Panc1 (cell line): ENCODE results near the gene ZNF212.

Experiments used
- POLR2AphosphoS5 ChIP-seq: IDR thresholded peaks from 2 replicates; pipeline ENCODE4 v1.6.1; 2012; ENCODE audit warnings: mild to moderate bottlenecking, low read depth, low read length, moderate library complexity
- TCF7L2 ChIP-seq: IDR thresholded peaks from 2 replicates; pipeline ENCODE4 v1.6.1; 2011; ENCODE audit warnings: mild to moderate bottlenecking, low read depth, low read length, inconsistent platforms
- TF ChIP-seq, protein P1 (sequence below): fragments of 450-650 bp; IDR thresholded peaks from 2 replicates; pipeline ENCODE4 v1.5.1; 2017; ENCODE audit warnings: mild to moderate bottlenecking

- TF ChIP-seq, protein P1, sequence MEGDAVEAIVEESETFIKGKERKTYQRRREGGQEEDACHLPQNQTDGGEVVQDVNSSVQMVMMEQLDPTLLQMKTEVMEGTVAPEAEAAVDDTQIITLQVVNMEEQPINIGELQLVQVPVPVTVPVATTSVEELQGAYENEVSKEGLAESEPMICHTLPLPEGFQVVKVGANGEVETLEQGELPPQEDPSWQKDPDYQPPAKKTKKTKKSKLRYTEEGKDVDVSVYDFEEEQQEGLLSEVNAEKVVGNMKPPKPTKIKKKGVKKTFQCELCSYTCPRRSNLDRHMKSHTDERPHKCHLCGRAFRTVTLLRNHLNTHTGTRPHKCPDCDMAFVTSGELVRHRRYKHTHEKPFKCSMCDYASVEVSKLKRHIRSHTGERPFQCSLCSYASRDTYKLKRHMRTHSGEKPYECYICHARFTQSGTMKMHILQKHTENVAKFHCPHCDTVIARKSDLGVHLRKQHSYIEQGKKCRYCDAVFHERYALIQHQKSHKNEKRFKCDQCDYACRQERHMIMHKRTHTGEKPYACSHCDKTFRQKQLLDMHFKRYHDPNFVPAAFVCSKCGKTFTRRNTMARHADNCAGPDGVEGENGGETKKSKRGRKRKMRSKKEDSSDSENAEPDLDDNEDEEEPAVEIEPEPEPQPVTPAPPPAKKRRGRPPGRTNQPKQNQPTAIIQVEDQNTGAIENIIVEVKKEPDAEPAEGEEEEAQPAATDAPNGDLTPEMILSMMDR, result no peak
- TF ChIP-seq POLR2AphosphoS5 (no peak), TCF7L2 (no peak)
Measured at GRCh38 chr7:149297034-149297755, 57.7 kb downstream of the ZNF212 start.
